Type B pancreatic cell (in vitro differentiated cells): Measurements from ENCODE around the gene SLCO4A1. TPM values are rescaled to one million over a fixed set of nuclear protein-coding genes. Genes with fewer than 3 reads are reported as not detected.

Source experiments
- DNase-seq: peaks from one replicate; pipeline ENCODE4 v3.0.0; 2021; ENCODE audit warnings: mixed read lengths; ENCODE audit not compliant: unreplicated experiment; ENCODE audit errors: extremely low spot score
- H3K27ac Mint-ChIP-seq: 2 replicates; pipeline ENCODE4 v1.8.0; 2021; ENCODE audit warnings: mild to moderate bottlenecking, mixed read lengths
- H3K27me3 Mint-ChIP-seq: 2 replicates; pipeline ENCODE4 v1.8.0; 2021; ENCODE audit warnings: mixed read lengths
- H3K36me3 Mint-ChIP-seq: 2 replicates; pipeline ENCODE4 v1.8.0; 2021; ENCODE audit warnings: mixed read lengths
- H3K4me1 Mint-ChIP-seq: one replicate; pipeline ENCODE4 v1.8.0; 2021; ENCODE audit warnings: mixed read lengths; ENCODE audit not compliant: unreplicated experiment
- H3K4me3 Mint-ChIP-seq: 2 replicates; pipeline ENCODE4 v1.8.0; 2021; ENCODE audit warnings: mild to moderate bottlenecking, mixed read lengths
- H3K9me3 Mint-ChIP-seq: 2 replicates; pipeline ENCODE4 v1.8.0; 2021; ENCODE audit warnings: mixed read lengths
- CTCF ChIP-seq: fragments of 200-600 bp; sonication (generic); conservative IDR thresholded peaks from 2 replicates; pipeline ENCODE4 v1.5.0; 2021; ENCODE audit warnings: antibody characterized with exemption, mild to moderate bottlenecking
- total RNA-seq: library from RNA; stranded (reverse); gene quantifications from 2 replicates; pipeline ENCODE4 v1.2.1, GENCODE V29; 2021; ENCODE audit warnings: low replicate concordance

SLCO4A1 gene
- total RNA-seq, 1 donor from 2014 or later, result 5.3 TPM

- no peaks in the 10 kb centered on the region for H3K36me3 Mint-ChIP-seq
- no peak overlapping the region for H3K4me3 Mint-ChIP-seq
- peaks cover 5% of the 10 kb centered on the region for H3K27me3 Mint-ChIP-seq
- H3K4me1 Mint-ChIP-seq, result peaks cover 10% of the 10 kb centered on the region
- DNase-seq, result no peak
- no peak overlapping the region for H3K27ac Mint-ChIP-seq
- no peak for TF ChIP-seq CTCF
- H3K9me3 Mint-ChIP-seq, result no peaks in the 10 kb centered on the region
These were observed 17.4 kb downstream of the SLCO4A1 start for GRCh38 chr20:62659488-62660239.

- H3K27ac Mint-ChIP-seq, result no peak overlapping the region
- peaks cover 5% of the 10 kb centered on the region for H3K27me3 Mint-ChIP-seq
- no peak overlapping the region for H3K4me3 Mint-ChIP-seq
- no peak for TF ChIP-seq CTCF
- no peaks in the 10 kb centered on the region for H3K36me3 Mint-ChIP-seq
- H3K9me3 Mint-ChIP-seq, result no peaks in the 10 kb centered on the region
- DNase-seq, result no peak
- peaks cover 10% of the 10 kb centered on the region for H3K4me1 Mint-ChIP-seq
These were observed 17.9 kb downstream of the SLCO4A1 start for GRCh38 chr20:62660240-62660615.

- Mint-ChIP-seq H3K4me3 (no peak overlapping the region), H3K9me3 (no peaks in the 10 kb centered on the region), H3K4me1 (peaks cover 10% of the 10 kb centered on the region), H3K27ac (no peak overlapping the region), H3K36me3 (no peaks in the 10 kb centered on the region), H3K27me3 (peaks cover 5% of the 10 kb centered on the region)
- TF ChIP-seq CTCF, result no peak
- DNase-seq, result no peak
These were observed 18.5 kb downstream of the SLCO4A1 start for GRCh38 chr20:62660768-62661167.

GRCh38 chr20:62661647-62662046, 19.3 kb downstream of the SLCO4A1 start:
- H3K9me3 Mint-ChIP-seq, result no peaks in the 10 kb centered on the region
- TF ChIP-seq CTCF, result no peak
- peaks cover 5% of the 10 kb centered on the region for H3K27me3 Mint-ChIP-seq
- H3K4me3 Mint-ChIP-seq, result no peak overlapping the region
- no peaks in the 10 kb centered on the region for H3K36me3 Mint-ChIP-seq
- H3K4me1 Mint-ChIP-seq, result peaks cover 10% of the 10 kb centered on the region
- H3K27ac Mint-ChIP-seq, result no peak overlapping the region
- DNase-seq, result no peak

GRCh38 chr20:62662422-62662821, 20.1 kb downstream of the SLCO4A1 start:
- no peak overlapping the region for H3K4me3 Mint-ChIP-seq
- no peak for TF ChIP-seq CTCF
- H3K27me3 Mint-ChIP-seq, result peaks cover 5% of the 10 kb centered on the region
- DNase-seq, result no peak
- no peak overlapping the region for H3K27ac Mint-ChIP-seq
- H3K9me3 Mint-ChIP-seq, result no peaks in the 10 kb centered on the region
- no peaks in the 10 kb centered on the region for H3K36me3 Mint-ChIP-seq
- H3K4me1 Mint-ChIP-seq, result peaks cover 17% of the 10 kb centered on the region
